Fibroblast of lung (primary cell): Measurements from ENCODE around the gene PABPN1L.

Experiments used
- CTCF ChIP-seq, 2 donors: IDR thresholded peaks in 1 of 2; conservative IDR thresholded peaks in 1 of 2; 1 replicate in 1 of 2; 2 replicates in 1 of 2; pipeline ENCODE4 v1.5.1; 2011 to 2012; ENCODE audit warnings: low read length in 2 of 2, control low read depth in 1 of 2, inconsistent platforms in 1 of 2, low read depth in 1 of 2, mild to moderate bottlenecking in 1 of 2
- EZH2 ChIP-seq: IDR thresholded peaks from 2 replicates; pipeline ENCODE4 v1.5.1; 2012; ENCODE audit warnings: low read length, control low read depth, mild to moderate bottlenecking; ENCODE audit errors: missing control alignments

DNA sequence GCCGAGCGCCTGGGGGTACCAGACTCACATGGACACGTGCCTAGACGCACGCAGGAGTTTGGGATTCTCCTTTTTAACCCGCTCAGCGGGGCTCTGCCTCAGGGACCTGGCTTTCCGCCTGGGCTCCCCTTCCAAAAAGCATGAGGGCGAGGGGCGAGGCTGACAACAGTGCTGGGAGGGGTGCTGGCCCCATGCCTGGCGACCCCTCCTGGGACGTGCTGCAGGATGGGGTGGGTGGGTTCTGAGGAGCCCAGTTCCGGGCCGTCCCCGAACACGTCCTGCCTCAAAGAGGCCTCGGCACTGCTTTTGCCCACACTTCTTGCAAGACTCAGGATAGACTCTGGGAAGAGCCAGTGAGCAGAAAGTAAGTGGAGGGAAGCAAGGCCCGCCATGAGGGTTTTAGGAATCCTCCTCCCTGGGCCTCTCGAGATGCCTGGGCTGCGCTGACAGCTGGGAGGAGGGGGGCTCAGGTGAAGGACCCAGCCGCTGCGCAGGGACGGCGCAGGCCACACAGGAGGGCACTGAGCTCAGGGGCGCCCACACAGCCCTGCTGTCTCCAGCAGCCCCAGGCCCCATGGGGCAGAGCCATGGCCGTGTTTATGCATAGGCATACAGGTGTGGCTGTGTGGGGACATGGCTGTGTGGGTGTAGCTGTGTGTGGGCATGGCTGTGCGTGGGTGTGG, 15.4 kb upstream of the PABPN1L start:
- TF ChIP-seq CTCF (conservative IDR thresholded peaks at IDR 0.05 in 1 of 2, IDR thresholded peaks at IDR 0.05 in 1 of 2; ENCODE audit: low read depth in 1 of 2, low read length in 2 of 2) (no peak), EZH2 (no peak)
